IMR-90 (cell line): ENCODE data around the gene ATIC. TPM values are rescaled to one million over a fixed set of nuclear protein-coding genes. Genes with fewer than 3 reads are reported as not detected.

Experiments used
- ATAC-seq: fragments of 200-7000 bp; cut with Tn5 transposase; 2 replicates; pipeline ENCODE4 v1.9.1; 2020; ENCODE audit warnings: low read depth, mild to moderate bottlenecking, moderate library complexity
- BruUV-seq: library from RNA; stranded (reverse); fragments of 400-500 nt; replicated peaks from 2 replicates; lab custom pipeline; 2021; lab: Mats Ljungman, UMichigan
- CTCF ChIA-PET: fragments of 300-600 bp; formaldehyde crosslinking; extraction: SDS; loops from one replicate; lab custom pipeline; 2021; ENCODE audit warnings: antibody characterized with exemption; lab: Yijun Ruan, JAX
- POLR2A ChIA-PET: fragments of 300-600 bp; sonication (Branson Sonifier 250); formaldehyde crosslinking; loops from one replicate; lab custom pipeline; 2022; ENCODE audit warnings: antibody characterized with exemption; ENCODE audit not compliant: unreplicated experiment; lab: Charles Lee
- DNase-seq: peaks from one replicate; pipeline ENCODE4 v3.0.0; 2013
- H2AFZ ChIP-seq: replicated peaks from 2 replicates; pipeline ENCODE3; 2013; ENCODE audit warnings: low read length, mild to moderate bottlenecking; ENCODE audit not compliant: poor library complexity
- H2AK5ac ChIP-seq: 2 replicates; pipeline ENCODE4 v1.6.1; 2013; ENCODE audit warnings: low read depth, low read length, inconsistent platforms
- H2AK9ac ChIP-seq: replicated peaks from 2 replicates; pipeline ENCODE3; 2013; ENCODE audit warnings: mild to moderate bottlenecking, low read depth, low read length, moderate library complexity; ENCODE audit not compliant: poor library complexity
- H2BK120ac ChIP-seq: 2 replicates; pipeline ENCODE4 v1.6.1; 2013; ENCODE audit warnings: low read depth, low read length, inconsistent platforms
- H2BK15ac ChIP-seq: 3 replicates; pipeline ENCODE4 v1.6.1; 2013; ENCODE audit warnings: low read depth, low read length, inconsistent platforms
- H2BK20ac ChIP-seq: 2 replicates; pipeline ENCODE4 v1.6.1; 2013; ENCODE audit warnings: low read depth, mild to moderate bottlenecking, inconsistent platforms, low read length, moderate library complexity
- H2BK5ac ChIP-seq: 2 replicates; pipeline ENCODE4 v1.6.1; 2013; ENCODE audit warnings: mild to moderate bottlenecking, low read depth, low read length, inconsistent platforms; ENCODE audit not compliant: poor library complexity, severe bottlenecking
- H3K14ac ChIP-seq: replicated peaks from 2 replicates; pipeline ENCODE4 v1.6.1; 2013; ENCODE audit warnings: low read depth, low read length, inconsistent platforms
- H3K18ac ChIP-seq: 2 replicates; pipeline ENCODE4 v1.6.1; 2013; ENCODE audit warnings: low read depth, low read length, control low read depth
- H3K23ac ChIP-seq: 2 replicates; pipeline ENCODE4 v1.6.1; 2013; ENCODE audit warnings: low read depth, low read length, inconsistent platforms
- H3K27ac ChIP-seq: 2 replicates; pipeline ENCODE4 v1.5.1; 2013; ENCODE audit warnings: mild to moderate bottlenecking, control low read depth, low read length; ENCODE audit not compliant: insufficient read depth
- H3K27me3 ChIP-seq: 2 replicates; pipeline ENCODE4 v1.6.1; 2013; ENCODE audit warnings: low read length; ENCODE audit not compliant: control insufficient read depth, insufficient read depth
- H3K36me3 ChIP-seq: 2 replicates; pipeline ENCODE4 v1.6.1; 2013; ENCODE audit warnings: low read length, mixed read lengths; ENCODE audit not compliant: control insufficient read depth, insufficient read depth
- H3K4ac ChIP-seq: 2 replicates; pipeline ENCODE4 v1.6.1; 2013; ENCODE audit warnings: low read depth, low read length, inconsistent platforms
- H3K4me1 ChIP-seq: 2 replicates; pipeline ENCODE4 v1.6.1; 2013; ENCODE audit warnings: low read length, mixed read lengths; ENCODE audit not compliant: control insufficient read depth, insufficient read depth
- H3K4me2 ChIP-seq: 2 replicates; pipeline ENCODE4 v1.6.1; 2013; ENCODE audit warnings: low read depth, mild to moderate bottlenecking, control low read depth, low read length, moderate library complexity
- H3K4me3 ChIP-seq: 2 replicates; pipeline ENCODE4 v1.5.1; 2013; ENCODE audit warnings: low read depth, mild to moderate bottlenecking, control low read depth, low read length, moderate library complexity; ENCODE audit not compliant: insufficient read depth
- H3K56ac ChIP-seq: 2 replicates; pipeline ENCODE4 v1.6.1; 2013; ENCODE audit warnings: low read length, inconsistent platforms; ENCODE audit not compliant: insufficient read depth; ENCODE audit errors: extremely low read depth
- H3K79me1 ChIP-seq, 2 experiments: 2 replicates each; pipeline ENCODE4 v1.6.1; 2013; ENCODE audit warnings: low read length in 2 of 2, inconsistent platforms in 1 of 2, low read depth in 1 of 2
- H3K9ac ChIP-seq: 2 replicates; pipeline ENCODE4 v1.6.1; 2013; ENCODE audit warnings: low read depth, low read length, control low read depth
- H3K9me1 ChIP-seq: 2 replicates; pipeline ENCODE4 v1.6.1; 2013; ENCODE audit warnings: low read length, inconsistent platforms; ENCODE audit not compliant: insufficient read depth
- H3K9me3 ChIP-seq: 2 replicates; pipeline ENCODE4 v1.6.1; 2013; ENCODE audit warnings: low read length; ENCODE audit not compliant: control insufficient read depth, insufficient read depth
- H4K20me1 ChIP-seq: 2 replicates; pipeline ENCODE4 v1.6.1; 2013; ENCODE audit warnings: low read length, inconsistent platforms; ENCODE audit not compliant: insufficient read depth
- H4K5ac ChIP-seq: 2 replicates; pipeline ENCODE4 v1.6.1; 2013; ENCODE audit warnings: mild to moderate bottlenecking, low read depth, low read length, control low read depth
- H4K8ac ChIP-seq, 2 experiments: 2 replicates each; pipeline ENCODE4 v1.6.1; 2013; ENCODE audit warnings: low read depth in 2 of 2, low read length in 2 of 2, control low read depth in 1 of 2, inconsistent platforms in 1 of 2
- H4K91ac ChIP-seq: 2 replicates; pipeline ENCODE4 v1.6.1; 2013; ENCODE audit warnings: low read depth, low read length, inconsistent platforms; ENCODE audit not compliant: insufficient read depth
- BHLHE40 ChIP-seq: fragments of 150-350 bp; IDR thresholded peaks from 2 replicates; pipeline ENCODE4 v1.6.1; 2016; ENCODE audit warnings: mild to moderate bottlenecking, low read depth, low read length
- CEBPB ChIP-seq: IDR thresholded peaks from 2 replicates; pipeline ENCODE4 v1.6.1; 2012; ENCODE audit warnings: low read depth, low read length, improper control_type of control experiment
- CHD1 ChIP-seq: IDR thresholded peaks from 2 replicates; pipeline ENCODE4 v1.6.1; 2012; ENCODE audit warnings: low read depth, low read length, improper control_type of control experiment
- FOS ChIP-seq: fragments of 150-350 bp; IDR thresholded peaks from 2 replicates; pipeline ENCODE4 v1.6.1; 2016; ENCODE audit warnings: low read depth, low read length
- MAFK ChIP-seq: IDR thresholded peaks from 2 replicates; pipeline ENCODE4 v1.6.1; 2012; ENCODE audit warnings: low read depth, low read length, improper control_type of control experiment
- MXI1 ChIP-seq: IDR thresholded peaks from 2 replicates; pipeline ENCODE4 v1.6.1; 2012; ENCODE audit warnings: low read depth, mild to moderate bottlenecking, low read length, moderate library complexity, borderline replicate concordance
- NFE2L2 ChIP-seq: fragments of 150-350 bp; IDR thresholded peaks from 2 replicates; pipeline ENCODE4 v1.6.1; 2016; ENCODE audit warnings: low read depth, mild to moderate bottlenecking, low read length
- POLR2A ChIP-seq: IDR thresholded peaks from 2 replicates; pipeline ENCODE4 v1.6.1; 2012; ENCODE audit warnings: mild to moderate bottlenecking, low read depth, low read length
- RAD21 ChIP-seq: IDR thresholded peaks from 2 replicates; pipeline ENCODE4 v1.6.1; 2012; ENCODE audit warnings: low read length, improper control_type of control experiment
- RCOR1 ChIP-seq: IDR thresholded peaks from 2 replicates; pipeline ENCODE4 v1.6.1; 2012; ENCODE audit warnings: mild to moderate bottlenecking, low read length, improper control_type of control experiment; ENCODE audit not compliant: insufficient replicate concordance
- RFX5 ChIP-seq: IDR thresholded peaks from 2 replicates; pipeline ENCODE4 v1.8.0; 2012; ENCODE audit warnings: low read depth, mild to moderate bottlenecking, low read length, moderate library complexity
- SMC3 ChIP-seq: fragments of 150-350 bp; IDR thresholded peaks from 2 replicates; pipeline ENCODE4 v1.6.1; 2016; ENCODE audit warnings: low read depth, mild to moderate bottlenecking, antibody characterized with exemption, low read length, moderate library complexity
- WGBS, 2 experiments: methylation state at CpG; one replicate each; pipeline versions ENCODE4 v1.1.5 to v1.1.7; 2013; ENCODE audit warnings: missing lambda C conversion rate in 2 of 2; ENCODE audit not compliant: insufficient read length in 1 of 2; ENCODE audit errors: extremely low coverage in 2 of 2; 5-methylcytosine and 5-hydroxymethylcytosine counted together
- dilution Hi-C: fragments of 300-500 bp; cut with HindIII; formaldehyde crosslinking; loops from one replicate; pipeline ENCODE4 v1.14.3; 2018; ENCODE audit warnings: low sequenced_read_pairs; ENCODE audit not compliant: unreplicated experiment
- in situ Hi-C: fragments of 300-500 bp; cut with MboI; formaldehyde crosslinking; loops from 3 replicates; pipeline ENCODE4 v1.14.3; 2019; ENCODE audit warnings: low sequenced_read_pairs, inconsistent platforms, mixed read lengths
- intact Hi-C: fragments of 100-400 bp; cut with micrococcal nuclease; formaldehyde crosslinking; loops from 2 replicates; pipeline ENCODE4 v1.10.0; 2022
- polyA plus RNA-seq, 3 experiments: library from polyadenylated mRNA; depleted of rRNA; stranded (reverse); fragments of >200 nt; gene quantifications; 2 replicates each; pipeline ENCODE4 v1.2.3, GENCODE V29; 2012; ENCODE audit warnings: low replicate concordance in 1 of 3
- total RNA-seq: library from RNA; depleted of rRNA; stranded (reverse); fragments of >200 nt; gene quantifications from 2 replicates; pipeline ENCODE4 v1.2.3, GENCODE V29; 2012
- TF ChIP-seq, protein P1 (sequence below): conservative IDR thresholded peaks from 2 replicates; pipeline ENCODE4 v1.5.1; 2012; ENCODE audit warnings: mild to moderate bottlenecking, low read depth, low read length, improper control_type of control experiment
- TF ChIP-seq, protein P2 (sequence below): fragments of 150-350 bp; IDR thresholded peaks from 2 replicates; pipeline ENCODE4 v1.6.1; 2016; ENCODE audit warnings: low read depth, mild to moderate bottlenecking, low read length, moderate library complexity, borderline replicate concordance
- TF ChIP-seq, protein P3 (sequence below): fragments of 150-350 bp; IDR thresholded peaks from 2 replicates; pipeline ENCODE4 v1.6.1; 2017; ENCODE audit warnings: mild to moderate bottlenecking, antibody characterized with exemption, low read length, low read depth

The ATIC gene
- total and polyA plus RNA-seq, 2 of the 4 experiments (the other 2 are of a cell fraction): 30.5 to 101 TPM

DNA sequence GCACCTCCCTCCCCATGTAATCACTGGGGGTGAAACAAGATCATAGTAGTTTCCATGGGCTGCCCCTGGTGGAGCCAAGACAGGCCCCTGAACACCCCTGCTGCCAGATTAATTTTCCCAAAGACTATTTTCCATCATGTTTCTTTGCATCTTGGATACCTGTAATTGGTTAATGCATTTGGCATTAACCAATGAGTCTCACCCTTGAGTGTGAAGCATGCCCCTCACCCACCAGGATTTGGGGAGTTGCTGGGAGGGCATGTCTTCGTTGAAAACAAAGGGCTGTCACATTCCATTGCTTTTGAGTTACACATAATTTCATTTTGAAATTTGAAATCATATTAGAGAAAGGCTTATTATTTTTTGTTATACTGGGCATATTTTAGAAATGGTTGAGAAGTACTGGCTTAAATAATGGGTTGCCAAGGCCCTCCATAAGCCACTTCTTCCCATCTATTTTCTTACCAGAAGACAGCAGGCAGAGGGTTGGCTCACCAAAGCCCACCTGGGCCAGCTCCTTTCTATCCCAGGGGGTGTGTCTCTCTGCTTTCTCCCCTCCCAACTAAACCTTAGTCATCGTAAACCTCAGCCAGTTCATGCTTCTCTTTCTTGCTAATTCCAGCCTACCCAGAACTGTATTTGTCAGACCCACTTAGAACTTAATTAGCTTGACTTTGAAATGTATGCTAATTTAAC lies 51.8 kb downstream of the ATIC start:
- Histone ChIP-seq H2AFZ (no peak overlapping the region), H3K79me1 (peaks cover 8 to 25% of the 10 kb centered on the region in 2 experiments; a peak in 3 of 4 replicates), H4K20me1 (peaks cover 30% of the 10 kb centered on the region), H3K27me3 (no peaks in the 10 kb centered on the region), H3K36me3 (peaks cover 67% of the 10 kb centered on the region), H4K8ac (no peak overlapping the region), H3K9me1 (peaks cover 2% of the 10 kb centered on the region; the same call in 1 of the 2 replicates), H2BK20ac (no peak overlapping the region), H3K23ac (no peak overlapping the region), H3K18ac (no peak overlapping the region), H4K5ac (no peak overlapping the region), H2BK120ac (no peak overlapping the region), H2BK5ac (no peak overlapping the region), H3K27ac (no peak overlapping the region), H3K56ac (no peak overlapping the region), H3K4me2 (no peak overlapping the region), H2BK15ac (no peak overlapping the region), H3K4ac (no peak overlapping the region), H2AK9ac (no peak overlapping the region), H3K4me3 (no peak overlapping the region), H4K91ac (no peak overlapping the region), H3K9me3 (no peaks in the 10 kb centered on the region), H3K14ac (no peak overlapping the region), H2AK5ac (no peak overlapping the region), H3K9ac (no peak overlapping the region), H3K4me1 (peaks cover 1% of the 10 kb centered on the region; the same call in 1 of the 2 replicates)
- DNase-seq: peak; percentile 33
- no CpG with 5 or more reads among the region's 2 CpGs for WGBS, 2 experiments
- no peak for ATAC-seq
- in situ Hi-C loops (no loop called here), intact Hi-C loops (no loop called here), dilution Hi-C loops (no loop called here)
- BruUV-seq: no TSS peak
- CTCF ChIA-PET: interaction anchor here (0.7 kb wide), 1 partner anchor 39 kb away, joined by 3 read pairs; no protein-coding TSS in a partner anchor
- POLR2A ChIA-PET: interaction anchor here (0.5 kb wide), 1 partner anchor 23 kb away, joined by 10 read pairs; no protein-coding TSS in a partner anchor
- TF ChIP-seq BHLHE40 (no peak), RAD21 (no peak), CHD1 (no peak), NFE2L2 (no peak), MAFK (no peak), POLR2A (no peak), CEBPB (no peak), MXI1 (no peak), RCOR1 (no peak), SMC3 (no peak), FOS (no peak), RFX5 (no peak)
- TF ChIP-seq, protein P1, sequence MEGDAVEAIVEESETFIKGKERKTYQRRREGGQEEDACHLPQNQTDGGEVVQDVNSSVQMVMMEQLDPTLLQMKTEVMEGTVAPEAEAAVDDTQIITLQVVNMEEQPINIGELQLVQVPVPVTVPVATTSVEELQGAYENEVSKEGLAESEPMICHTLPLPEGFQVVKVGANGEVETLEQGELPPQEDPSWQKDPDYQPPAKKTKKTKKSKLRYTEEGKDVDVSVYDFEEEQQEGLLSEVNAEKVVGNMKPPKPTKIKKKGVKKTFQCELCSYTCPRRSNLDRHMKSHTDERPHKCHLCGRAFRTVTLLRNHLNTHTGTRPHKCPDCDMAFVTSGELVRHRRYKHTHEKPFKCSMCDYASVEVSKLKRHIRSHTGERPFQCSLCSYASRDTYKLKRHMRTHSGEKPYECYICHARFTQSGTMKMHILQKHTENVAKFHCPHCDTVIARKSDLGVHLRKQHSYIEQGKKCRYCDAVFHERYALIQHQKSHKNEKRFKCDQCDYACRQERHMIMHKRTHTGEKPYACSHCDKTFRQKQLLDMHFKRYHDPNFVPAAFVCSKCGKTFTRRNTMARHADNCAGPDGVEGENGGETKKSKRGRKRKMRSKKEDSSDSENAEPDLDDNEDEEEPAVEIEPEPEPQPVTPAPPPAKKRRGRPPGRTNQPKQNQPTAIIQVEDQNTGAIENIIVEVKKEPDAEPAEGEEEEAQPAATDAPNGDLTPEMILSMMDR: no peak
- TF ChIP-seq, protein P2, sequence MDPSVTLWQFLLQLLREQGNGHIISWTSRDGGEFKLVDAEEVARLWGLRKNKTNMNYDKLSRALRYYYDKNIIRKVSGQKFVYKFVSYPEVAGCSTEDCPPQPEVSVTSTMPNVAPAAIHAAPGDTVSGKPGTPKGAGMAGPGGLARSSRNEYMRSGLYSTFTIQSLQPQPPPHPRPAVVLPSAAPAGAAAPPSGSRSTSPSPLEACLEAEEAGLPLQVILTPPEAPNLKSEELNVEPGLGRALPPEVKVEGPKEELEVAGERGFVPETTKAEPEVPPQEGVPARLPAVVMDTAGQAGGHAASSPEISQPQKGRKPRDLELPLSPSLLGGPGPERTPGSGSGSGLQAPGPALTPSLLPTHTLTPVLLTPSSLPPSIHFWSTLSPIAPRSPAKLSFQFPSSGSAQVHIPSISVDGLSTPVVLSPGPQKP: no peak
- TF ChIP-seq, protein P3, sequence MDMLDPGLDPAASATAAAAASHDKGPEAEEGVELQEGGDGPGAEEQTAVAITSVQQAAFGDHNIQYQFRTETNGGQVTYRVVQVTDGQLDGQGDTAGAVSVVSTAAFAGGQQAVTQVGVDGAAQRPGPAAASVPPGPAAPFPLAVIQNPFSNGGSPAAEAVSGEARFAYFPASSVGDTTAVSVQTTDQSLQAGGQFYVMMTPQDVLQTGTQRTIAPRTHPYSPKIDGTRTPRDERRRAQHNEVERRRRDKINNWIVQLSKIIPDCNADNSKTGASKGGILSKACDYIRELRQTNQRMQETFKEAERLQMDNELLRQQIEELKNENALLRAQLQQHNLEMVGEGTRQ: no peak
